HG02642 (cell line): ENCODE results near the gene MEGF8.

ENCODE experiments used
- ATAC-seq: cut with Tn5 transposase; IDR thresholded peaks from one replicate; pipeline ENCODE4 v1.9.1; 2021; ENCODE audit warnings: mild to moderate bottlenecking; ENCODE audit not compliant: unreplicated experiment, poor library complexity

MEGF8 gene

DNA sequence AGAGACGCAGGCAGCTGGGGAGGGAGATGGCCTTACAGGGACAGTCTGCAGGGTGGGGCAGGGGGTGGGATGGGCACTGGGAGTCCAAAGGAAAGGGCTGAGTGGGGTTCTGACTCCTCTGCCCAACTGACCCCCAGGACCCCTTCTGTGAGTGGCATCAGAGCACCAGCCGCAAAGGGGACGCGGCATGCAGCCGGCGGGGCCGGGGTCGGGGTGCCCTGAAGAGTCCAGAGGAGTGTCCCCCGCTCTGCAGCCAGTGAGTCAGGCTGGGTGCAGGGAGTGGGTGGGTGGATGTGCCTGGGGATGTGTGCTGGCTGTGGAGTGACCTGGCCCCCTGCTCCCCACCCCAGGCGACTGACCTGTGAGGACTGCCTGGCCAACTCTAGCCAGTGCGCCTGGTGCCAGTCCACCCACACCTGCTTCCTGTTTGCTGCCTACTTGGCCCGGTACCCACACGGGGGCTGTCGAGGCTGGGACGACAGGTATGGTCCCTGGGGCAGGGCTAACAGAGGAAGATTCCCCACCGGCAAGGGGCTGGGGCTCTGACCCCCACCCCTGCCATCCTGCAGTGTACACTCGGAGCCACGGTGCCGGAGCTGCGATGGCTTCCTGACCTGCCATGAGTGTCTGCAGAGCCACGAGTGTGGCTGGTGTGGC, 25.8 kb downstream of the MEGF8 start:
- ATAC-seq: no peak

DNA sequence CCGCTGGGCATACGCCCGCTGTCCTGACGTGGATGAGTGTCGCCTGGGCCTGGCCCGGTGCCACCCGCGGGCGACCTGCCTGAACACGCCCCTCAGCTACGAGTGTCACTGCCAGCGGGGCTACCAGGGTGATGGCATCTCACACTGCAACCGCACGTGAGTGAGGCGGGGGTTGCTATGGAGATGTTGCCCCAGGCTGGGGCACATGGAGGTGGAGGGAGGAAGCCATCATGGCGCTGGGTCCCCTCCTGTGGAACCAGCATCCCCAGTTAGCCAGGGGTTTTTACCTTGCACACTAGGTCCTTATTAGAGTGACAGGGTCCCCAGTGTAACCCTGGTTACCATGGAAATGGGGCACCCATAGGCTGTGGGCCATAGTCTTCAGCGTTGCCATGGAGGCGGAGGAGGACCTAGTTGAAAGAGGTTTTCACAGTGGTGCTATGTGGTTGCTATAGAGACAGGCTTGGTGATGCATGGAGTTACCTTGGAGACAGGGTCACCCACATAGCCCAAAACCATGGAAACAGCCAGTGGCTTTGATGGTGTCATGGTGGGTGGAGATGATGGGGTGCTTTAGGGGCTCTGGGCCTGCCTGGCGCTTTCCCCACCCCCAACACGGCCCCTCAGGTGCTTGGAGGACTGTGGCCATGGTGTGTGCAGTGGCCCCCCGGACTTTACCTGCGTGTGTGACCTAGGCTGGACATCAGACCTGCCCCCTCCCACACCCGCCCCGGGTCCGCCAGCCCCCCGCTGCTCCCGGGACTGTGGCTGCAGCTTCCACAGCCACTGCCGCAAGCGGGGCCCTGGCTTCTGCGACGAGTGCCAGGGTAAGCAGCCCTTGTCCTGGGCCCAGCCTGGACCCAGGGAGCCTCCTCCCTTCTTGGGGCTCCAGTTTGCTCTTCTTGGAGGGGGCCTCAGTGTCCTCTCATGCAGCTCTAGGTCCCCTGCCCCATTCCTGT, 27.1 kb downstream of the MEGF8 start:
- ATAC-seq: no peak

DNA sequence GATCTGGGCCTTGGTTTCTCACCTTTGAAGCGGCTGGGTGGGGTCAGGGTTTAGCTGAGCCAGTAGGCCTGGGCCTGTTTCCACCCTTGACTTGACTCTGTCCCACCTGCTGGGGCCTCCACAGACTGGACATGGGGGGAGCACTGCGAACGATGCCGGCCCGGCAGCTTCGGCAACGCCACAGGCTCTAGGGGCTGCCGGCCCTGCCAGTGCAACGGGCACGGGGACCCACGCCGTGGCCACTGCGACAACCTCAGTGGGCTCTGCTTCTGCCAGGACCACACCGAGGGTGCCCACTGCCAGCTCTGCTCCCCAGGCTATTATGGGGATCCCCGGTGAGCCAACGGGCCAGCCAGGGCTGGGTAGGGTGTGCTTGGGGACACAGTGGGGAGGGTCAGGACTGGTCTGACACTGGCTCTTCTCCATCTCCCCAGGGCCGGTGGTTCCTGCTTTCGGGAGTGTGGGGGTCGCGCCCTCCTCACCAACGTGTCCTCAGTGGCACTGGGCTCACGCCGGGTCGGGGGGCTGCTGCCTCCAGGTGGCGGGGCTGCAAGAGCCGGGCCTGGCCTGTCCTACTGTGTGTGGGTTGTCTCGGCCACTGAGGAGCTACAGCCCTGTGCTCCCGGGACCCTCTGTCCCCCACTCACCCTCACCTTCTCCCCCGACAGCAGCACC, 28.0 kb downstream of the MEGF8 start:
- ATAC-seq: no peak

DNA sequence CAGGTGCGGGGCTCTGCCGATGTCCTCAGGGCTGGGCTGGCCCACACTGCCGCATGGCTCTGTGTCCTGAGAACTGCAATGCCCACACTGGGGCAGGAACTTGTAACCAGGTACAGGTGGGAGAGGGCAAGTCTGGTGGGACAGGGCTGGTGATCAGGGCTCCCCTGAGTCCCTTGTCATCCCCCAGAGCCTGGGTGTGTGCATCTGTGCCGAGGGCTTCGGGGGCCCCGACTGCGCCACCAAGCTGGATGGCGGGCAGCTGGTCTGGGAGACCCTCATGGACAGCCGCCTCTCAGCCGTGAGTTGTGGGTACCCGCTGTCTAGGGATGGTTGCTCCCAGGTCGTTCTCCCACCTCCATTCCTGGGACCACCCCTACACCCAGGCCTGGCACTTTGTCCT, 30.5 kb downstream of the MEGF8 start:
- no peak for ATAC-seq

DNA sequence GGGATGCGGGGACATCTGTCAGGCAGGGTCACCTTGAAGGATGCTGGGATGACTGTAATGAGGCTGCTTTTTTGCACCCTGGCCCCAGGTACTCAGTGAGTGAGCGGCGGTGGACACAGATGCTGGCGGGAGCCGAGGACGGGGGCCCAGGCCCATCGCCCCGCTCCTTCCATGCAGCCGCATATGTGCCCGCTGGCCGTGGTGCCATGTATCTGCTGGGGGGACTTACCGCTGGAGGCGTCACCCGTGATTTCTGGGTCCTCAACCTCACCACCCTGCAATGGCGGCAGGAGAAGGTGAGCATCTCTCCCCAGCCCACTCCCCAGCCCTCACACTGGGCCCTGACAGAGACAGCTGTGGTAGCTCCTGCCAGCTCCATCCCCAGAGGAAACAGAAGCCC, 31.3 kb downstream of the MEGF8 start:
- no peak for ATAC-seq

DNA sequence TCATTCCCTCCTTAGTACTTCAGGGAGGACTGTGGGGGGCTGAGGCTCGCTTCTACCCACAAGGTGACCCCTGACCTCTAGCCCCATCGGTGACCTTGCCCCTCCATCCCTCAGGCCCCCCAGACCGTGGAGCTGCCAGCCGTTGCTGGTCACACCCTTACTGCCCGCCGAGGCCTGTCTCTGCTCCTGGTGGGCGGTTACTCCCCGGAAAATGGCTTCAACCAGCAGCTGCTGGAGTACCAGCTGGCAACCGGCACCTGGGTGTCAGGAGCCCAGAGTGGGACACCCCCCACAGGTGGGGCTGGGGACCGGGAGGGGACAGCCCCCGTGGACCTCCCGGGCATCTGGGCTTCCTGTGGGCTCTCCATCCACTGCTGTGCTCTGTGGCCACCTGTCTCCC, 31.9 kb downstream of the MEGF8 start:
- no peak for ATAC-seq

DNA sequence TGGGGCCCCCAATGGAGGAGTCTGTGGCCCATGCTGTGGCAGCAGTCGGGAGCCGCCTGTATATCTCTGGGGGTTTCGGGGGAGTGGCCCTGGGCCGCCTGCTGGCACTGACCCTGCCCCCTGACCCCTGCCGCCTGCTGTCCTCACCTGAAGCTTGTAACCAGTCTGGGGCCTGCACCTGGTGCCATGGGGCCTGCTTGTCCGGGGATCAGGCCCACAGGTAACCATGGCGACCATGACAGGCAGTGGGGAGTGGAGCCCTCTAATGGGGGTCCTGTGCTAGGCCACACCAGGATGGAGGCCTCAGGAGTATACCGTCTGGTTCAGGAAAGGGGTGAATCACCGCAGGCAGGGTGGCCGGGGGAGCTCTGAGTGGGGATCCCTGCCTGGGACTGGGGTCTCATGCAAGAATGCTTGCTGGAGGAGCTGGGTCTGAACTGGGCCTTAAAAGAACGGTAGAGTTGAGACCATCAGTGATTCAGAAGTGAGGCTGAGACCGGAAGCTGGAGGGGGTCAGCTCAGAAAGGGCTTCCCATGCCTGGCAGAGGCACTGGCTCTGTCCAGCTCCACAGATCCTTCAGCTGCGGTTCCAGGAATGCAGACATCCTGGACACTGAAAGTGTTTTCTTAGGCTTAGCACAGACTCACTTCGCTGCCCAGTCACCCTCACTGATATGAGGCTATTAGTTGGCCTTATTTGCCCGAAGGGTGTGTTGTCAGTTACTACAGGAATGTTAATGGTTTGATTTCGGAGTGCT, 35.5 kb downstream of the MEGF8 start:
- no peak for ATAC-seq

DNA sequence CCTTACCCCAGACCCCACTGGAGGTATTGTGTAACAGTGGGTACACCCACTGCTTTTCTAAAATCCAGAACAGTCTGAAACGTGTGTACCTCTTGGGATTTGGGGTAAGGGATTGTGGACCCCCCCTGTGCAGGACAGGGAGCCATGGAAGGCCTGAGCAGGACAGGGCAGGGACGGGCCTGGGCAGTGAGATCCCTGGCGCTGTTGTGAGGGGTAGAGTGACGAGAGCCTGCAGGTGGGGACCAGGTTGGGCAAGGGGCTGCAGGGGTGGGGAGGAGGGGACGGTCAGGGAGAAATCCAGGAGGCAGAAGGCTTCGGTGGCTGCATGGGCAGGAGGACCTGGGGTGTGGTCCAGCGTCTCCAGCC, 36.1 kb downstream of the MEGF8 start:
- ATAC-seq: no peak

DNA sequence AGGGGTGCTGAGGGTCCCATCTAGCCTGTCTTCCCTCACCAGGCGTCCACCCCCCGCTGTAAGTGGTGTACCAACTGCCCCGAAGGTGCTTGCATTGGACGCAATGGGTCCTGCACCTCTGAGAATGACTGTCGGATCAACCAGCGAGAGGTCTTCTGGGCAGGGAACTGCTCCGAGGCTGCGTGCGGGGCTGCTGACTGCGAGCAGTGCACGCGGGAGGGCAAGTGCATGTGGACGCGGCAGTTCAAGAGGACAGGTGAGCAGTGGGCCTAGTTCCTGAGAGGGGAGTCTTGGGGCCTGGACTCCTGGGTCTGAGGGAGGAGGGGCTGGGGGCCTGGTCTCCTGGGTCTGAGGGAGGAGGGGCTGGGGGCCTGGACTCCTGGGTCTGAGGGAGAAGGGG, 36.9 kb downstream of the MEGF8 start:
- ATAC-seq: no peak

DNA sequence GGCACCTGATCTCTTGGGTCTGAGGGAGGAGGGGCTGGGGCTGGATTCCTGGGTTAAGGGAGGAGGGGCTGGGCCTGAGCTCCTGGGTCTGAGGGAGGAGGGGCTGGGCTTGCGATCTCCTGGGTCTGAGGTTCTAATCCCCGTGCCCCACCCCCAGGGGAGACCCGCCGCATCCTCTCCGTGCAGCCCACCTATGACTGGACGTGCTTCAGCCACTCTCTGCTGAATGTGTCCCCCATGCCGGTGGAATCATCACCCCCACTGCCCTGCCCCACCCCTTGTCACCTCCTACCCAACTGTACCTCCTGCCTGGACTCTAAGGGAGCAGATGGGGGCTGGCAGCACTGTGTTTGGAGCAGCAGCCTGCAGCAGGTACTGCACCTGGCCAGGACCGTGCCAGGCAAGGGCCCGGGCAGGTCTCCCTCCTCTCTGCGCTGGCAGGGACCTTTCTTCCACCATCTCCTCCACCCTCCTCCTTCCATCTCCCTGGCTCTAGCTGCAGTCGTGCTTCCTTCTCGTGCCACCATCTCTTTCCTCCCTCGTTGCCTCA, 37.5 kb downstream of the MEGF8 start:
- ATAC-seq: no peak

DNA sequence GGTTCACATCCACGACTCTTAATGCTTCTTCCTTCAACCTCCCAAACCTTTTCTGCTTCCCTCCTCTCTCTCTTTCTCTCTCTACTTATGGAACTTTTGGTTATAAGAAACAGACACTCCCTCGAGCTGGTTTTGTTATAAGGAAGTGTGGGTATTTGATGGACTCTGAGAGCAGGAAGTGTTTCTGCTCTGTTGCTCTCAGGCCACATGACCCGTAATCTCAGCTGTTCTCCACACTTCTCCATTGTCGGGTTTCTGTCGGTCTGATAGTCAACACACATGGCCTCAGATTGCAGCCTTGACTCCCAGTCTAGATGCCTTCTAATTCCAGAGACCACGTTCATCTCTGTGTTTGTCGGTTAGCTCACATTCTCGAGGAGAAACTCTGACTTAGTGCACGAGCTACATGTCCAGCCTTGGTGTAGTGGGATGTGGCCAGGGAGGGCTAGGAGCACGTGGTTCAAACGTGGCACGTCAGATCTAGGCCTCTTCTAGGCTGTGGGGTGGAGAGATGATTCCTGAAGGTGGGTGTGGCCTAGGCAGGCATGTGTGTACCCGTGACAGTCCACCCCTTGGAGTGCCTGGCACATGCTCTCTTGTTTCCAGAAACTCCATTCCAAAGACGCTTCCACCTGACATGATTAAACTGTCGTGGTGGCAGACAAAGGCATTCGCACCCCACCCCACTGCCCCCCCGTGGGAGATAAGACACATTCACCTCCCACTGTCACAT, 38.3 kb downstream of the MEGF8 start:
- ATAC-seq: no peak

DNA sequence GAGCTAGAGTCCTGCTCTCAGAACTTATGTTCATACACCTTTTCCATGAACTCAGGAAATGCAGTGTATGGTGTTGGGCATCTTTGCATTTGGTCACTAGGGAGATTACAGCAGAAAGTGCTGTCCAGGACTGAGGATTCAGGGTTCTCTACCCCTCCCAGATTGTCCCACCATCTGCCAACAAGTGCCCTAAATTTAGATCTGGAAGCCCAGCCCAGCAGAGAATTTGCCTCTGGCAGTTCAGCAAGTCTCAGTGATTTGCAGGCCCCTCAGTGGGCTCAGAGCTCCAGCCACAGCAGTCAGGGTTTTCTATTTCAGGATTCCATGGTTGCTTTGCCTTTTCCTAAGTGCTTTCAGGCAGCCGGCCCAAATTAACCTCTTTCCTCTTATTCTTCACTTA, 41.2 kb downstream of the MEGF8 start:
- ATAC-seq: no peak

DNA sequence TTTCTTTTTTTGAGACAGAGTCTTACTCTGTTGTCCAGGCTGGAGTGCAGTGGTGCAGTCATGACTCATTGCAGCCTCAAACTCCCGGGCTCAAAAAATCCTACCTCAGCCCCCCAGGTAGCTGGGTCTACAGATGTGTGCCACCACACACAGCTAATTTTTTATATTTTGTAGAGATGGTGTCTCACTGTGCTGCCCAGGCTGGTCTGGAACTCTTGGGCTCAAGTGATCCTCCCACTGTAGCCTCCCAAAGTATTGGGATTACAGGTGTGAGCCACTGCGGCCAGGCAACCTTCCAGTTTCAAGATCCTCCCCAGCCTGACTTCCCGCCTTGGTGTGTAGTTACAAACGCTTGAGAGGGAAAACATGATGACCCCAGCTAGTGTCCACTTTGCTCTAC, 42.5 kb downstream of the MEGF8 start:
- no peak for ATAC-seq

DNA sequence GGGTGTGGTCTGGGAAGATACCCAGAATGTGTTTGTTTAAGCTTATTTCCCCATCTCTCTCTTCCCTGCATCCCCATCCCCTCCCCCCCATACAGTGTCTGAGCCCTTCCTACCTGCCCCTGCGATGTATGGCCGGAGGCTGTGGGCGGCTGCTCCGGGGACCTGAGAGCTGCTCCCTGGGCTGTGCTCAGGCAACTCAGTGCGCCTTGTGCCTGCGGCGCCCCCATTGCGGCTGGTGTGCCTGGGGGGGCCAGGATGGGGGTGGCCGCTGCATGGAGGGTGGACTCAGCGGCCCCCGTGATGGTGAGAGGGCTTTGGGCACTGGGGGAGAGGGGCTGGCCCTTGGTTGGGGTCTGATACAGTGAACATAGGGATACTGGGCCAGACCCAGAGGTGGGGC, 42.9 kb downstream of the MEGF8 start:
- no peak for ATAC-seq

DNA sequence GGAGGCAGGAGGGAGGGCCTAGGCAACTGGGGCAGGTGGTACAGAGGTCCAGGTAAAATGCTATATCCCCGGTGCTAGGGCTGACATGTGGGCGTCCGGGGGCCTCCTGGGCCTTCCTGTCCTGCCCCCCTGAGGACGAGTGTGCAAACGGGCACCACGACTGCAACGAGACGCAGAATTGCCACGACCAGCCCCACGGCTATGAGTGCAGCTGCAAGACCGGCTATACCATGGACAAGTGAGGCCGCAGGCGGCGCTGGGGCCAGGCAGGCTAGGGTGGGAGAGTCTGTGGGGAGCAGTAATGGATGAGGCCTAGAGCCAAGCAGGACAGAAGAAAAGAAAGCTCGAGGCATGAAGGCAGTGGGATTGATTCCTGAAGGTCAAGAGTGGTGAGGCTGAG, 43.3 kb downstream of the MEGF8 start:
- ATAC-seq: no peak

DNA sequence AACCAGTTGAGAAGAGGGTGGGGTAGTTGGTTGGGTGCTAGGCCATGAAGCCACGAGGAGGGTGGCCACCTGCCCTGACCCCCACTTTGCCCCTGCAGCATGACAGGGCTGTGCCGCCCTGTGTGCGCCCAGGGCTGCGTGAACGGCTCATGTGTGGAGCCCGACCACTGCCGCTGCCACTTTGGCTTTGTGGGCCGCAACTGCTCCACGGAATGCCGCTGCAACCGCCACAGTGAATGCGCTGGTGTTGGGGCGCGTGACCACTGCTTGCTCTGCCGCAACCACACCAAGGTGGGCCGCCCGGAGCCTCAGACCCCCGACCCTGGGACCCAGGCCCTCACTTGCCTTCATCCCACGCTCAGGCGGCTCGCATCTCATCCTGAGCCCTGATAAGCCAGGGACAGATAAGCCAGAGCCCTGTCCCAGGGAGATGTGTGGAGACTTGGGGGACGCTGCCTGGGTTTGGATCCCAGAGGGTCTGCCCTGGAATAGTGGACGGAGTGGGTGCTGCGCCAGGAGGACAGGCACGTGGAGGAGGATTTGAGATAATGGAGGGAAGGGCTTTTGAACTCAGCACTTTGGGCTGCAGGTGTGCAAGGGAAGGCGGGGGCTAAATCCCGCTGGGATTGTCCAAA, 44.1 kb downstream of the MEGF8 start:
- no peak for ATAC-seq

DNA sequence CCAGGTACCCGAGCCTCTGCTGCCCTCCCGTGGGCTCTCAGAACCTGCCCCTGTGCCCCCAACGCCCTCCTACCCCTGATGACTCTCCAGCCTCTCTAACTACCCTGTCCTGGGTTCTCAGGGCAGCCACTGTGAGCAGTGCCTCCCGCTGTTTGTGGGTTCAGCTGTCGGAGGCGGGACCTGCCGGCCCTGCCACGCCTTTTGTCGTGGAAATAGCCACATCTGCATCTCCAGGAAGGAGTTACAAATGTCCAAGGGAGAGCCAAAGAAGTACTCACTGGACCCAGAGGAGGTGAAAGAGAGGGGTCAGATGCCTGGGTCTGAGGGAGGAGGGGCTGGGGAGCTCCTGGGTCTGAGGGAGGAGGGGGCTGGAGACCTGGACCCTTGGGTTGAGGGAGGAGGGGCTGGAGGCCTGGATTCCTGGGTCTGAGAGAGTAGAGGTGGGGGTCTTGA, 44.7 kb downstream of the MEGF8 start:
- ATAC-seq: no peak

DNA sequence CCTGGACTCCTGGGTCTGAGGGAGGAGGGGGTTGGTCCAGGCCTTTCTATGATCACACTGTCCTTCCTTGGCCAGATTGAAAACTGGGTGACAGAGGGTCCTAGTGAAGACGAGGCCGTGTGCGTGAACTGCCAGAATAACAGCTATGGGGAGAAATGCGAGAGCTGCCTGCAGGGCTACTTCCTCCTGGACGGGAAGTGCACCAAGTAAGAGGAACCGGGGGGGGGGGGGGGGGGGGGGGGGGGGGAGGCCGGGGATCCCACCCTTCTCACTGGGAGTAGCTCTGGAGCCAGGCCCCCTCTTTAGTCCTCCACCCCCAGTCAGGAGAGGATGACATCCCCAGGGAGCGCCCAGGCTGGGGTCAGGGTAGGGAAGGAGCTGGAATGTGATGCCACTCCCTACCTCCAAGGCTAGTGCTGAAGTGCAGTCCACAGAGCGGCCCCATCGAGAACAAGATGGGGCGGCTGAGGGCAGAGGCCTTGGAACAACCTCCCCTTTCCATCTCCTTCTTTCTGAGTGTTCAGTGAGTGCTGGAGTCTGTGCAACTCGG, 45.3 kb downstream of the MEGF8 start:
- no peak for ATAC-seq

DNA sequence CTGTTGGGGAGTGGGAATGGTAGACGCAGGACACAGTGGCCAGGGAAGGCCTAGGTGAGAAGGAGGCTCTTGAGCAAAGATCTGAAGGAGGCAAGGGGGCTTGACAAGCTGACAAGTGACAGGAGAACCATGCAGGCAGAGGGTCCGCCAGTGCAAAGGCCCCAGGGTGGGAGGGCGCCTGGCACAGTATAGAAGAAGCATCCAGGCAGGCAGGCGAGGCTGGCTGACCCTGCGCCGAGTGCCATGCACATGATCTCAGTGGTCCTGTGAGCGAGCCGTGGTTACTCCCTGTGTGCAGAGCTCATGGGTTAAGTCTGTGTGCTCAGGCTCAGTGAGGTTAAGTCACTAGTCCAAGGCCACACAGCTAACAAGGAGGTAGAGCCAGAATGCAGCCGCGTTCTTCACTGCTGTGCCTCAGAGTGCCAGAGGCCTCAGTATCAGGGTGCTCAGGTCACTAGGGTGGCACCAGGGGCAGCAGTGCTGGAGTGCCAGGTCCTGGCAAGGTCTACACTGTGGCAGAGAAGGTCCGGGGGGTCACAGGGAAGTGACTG, 49.5 kb downstream of the MEGF8 start:
- no peak for ATAC-seq
